Activated naive CD8-positive, alpha-beta T cell treated with anti-CD3 and anti-CD28 coated beads for 36 hours (primary cell): ENCODE results near the gene ZSWIM3. TPM values are rescaled to one million over a fixed set of nuclear protein-coding genes. Genes with fewer than 3 reads are reported as not detected.

ENCODE experiments used
- total RNA-seq, 2 experiments: library from RNA; stranded (reverse); gene quantifications; one replicate each; pipeline ENCODE4 v1.2.3, GENCODE V29; 2021

Gene ZSWIM3
- total RNA-seq, 2 experiments from 2014 or later = 3.5 to 3.8 TPM

Other genes with a start within 250 kb of the ZSWIM3 start
- not detected for gene WFDC10A, start 227.9 kb upstream of the ZSWIM3 start, total RNA-seq
- gene WFDC9, start 226.3 kb upstream of the ZSWIM3 start, total RNA-seq = not detected
- not detected for gene WFDC11, start 187.4 kb upstream of the ZSWIM3 start, total RNA-seq
- gene WFDC13, start 155.6 kb upstream of the ZSWIM3 start, total RNA-seq = not detected
- not detected for gene WFDC10B, start 152.6 kb upstream of the ZSWIM3 start, total RNA-seq
- not detected for gene SPINT4, start 135.3 kb upstream of the ZSWIM3 start, total RNA-seq
- gene WFDC3, start 65.7 kb upstream of the ZSWIM3 start, total RNA-seq = not detected
- gene DNTTIP1, start 65.7 kb upstream of the ZSWIM3 start, total RNA-seq = 10 to 100 TPM; 31.1 to 31.5 TPM
- gene UBE2C, start 45.0 kb upstream of the ZSWIM3 start, total RNA-seq = 100 to 1,000 TPM; 185 to 188 TPM
- gene TNNC2, start 30.3 kb upstream of the ZSWIM3 start, total RNA-seq = not detected
- 1 to 10 TPM; 1.3 to 1.5 TPM for gene SNX21, start 23.8 kb upstream of the ZSWIM3 start, total RNA-seq
- 10 to 100 TPM; 18.6 to 19.3 TPM for gene ACOT8, start 222 bp upstream of the ZSWIM3 start, total RNA-seq
- 10 to 100 TPM; 10.6 to 11.1 TPM for gene ZSWIM1, start 23.6 kb downstream of the ZSWIM3 start, total RNA-seq
- gene SPATA25, start 30.0 kb downstream of the ZSWIM3 start, total RNA-seq = 1 to 10 TPM in 1 of 2 experiments, under 1 TPM in 1; 0.90 to 1.0 TPM
- 1 to 10 TPM; 2.5 to 3.1 TPM for gene NEURL2, start 33.6 kb downstream of the ZSWIM3 start, total RNA-seq
- gene CTSA, start 33.7 kb downstream of the ZSWIM3 start, total RNA-seq = 10 to 100 TPM; 45.2 to 45.7 TPM
- 1 to 10 TPM; 5.9 to 6.2 TPM for gene PLTP, start 54.5 kb downstream of the ZSWIM3 start, total RNA-seq
- 10 to 100 TPM; 28.4 to 30.2 TPM for gene PCIF1, start 77.1 kb downstream of the ZSWIM3 start, total RNA-seq
- 10 to 100 TPM; 28.0 to 29.0 TPM for gene ZNF335, start 114.6 kb downstream of the ZSWIM3 start, total RNA-seq
- gene MMP9, start 151.3 kb downstream of the ZSWIM3 start, total RNA-seq = under 1 TPM in 1 of 2 experiments, not detected in 1; 0.08 TPM
- under 1 TPM; 0.26 to 0.52 TPM for gene SLC12A5, start 171.6 kb downstream of the ZSWIM3 start, total RNA-seq
- gene NCOA5, start 232.3 kb downstream of the ZSWIM3 start, total RNA-seq = 10 to 100 TPM; 26.2 to 27.3 TPM